ENCODE measurements around the gene AGAP2.

The AGAP2 gene

GRCh38 chr12:57743769-57744168 lies 5.2 kb upstream of the AGAP2 start:
- peaks cover 6% of the 10 kb centered on the region for H3K36me3 ChIP-seq (ENCODE audit: control insufficient read depth, insufficient read depth, low read length)
- DNase-seq (ENCODE audit: extremely low read depth, insufficient read length) = no peak
- H3K4me3 ChIP-seq (replicated peaks; ENCODE audit: low read depth, low read length) = peak overlapping the region; percentile 96; the same call in 1 of the 2 replicates
- TF ChIP-seq, protein P1, sequence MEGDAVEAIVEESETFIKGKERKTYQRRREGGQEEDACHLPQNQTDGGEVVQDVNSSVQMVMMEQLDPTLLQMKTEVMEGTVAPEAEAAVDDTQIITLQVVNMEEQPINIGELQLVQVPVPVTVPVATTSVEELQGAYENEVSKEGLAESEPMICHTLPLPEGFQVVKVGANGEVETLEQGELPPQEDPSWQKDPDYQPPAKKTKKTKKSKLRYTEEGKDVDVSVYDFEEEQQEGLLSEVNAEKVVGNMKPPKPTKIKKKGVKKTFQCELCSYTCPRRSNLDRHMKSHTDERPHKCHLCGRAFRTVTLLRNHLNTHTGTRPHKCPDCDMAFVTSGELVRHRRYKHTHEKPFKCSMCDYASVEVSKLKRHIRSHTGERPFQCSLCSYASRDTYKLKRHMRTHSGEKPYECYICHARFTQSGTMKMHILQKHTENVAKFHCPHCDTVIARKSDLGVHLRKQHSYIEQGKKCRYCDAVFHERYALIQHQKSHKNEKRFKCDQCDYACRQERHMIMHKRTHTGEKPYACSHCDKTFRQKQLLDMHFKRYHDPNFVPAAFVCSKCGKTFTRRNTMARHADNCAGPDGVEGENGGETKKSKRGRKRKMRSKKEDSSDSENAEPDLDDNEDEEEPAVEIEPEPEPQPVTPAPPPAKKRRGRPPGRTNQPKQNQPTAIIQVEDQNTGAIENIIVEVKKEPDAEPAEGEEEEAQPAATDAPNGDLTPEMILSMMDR (IDR thresholded peaks at IDR 0.05; ENCODE audit: insufficient read depth, low read length, poor library complexity, severe bottlenecking) = no peak
- no peaks in the 10 kb centered on the region for H3K27me3 ChIP-seq (replicated peaks; ENCODE audit: control insufficient read depth, insufficient read depth, low read length)

DNA sequence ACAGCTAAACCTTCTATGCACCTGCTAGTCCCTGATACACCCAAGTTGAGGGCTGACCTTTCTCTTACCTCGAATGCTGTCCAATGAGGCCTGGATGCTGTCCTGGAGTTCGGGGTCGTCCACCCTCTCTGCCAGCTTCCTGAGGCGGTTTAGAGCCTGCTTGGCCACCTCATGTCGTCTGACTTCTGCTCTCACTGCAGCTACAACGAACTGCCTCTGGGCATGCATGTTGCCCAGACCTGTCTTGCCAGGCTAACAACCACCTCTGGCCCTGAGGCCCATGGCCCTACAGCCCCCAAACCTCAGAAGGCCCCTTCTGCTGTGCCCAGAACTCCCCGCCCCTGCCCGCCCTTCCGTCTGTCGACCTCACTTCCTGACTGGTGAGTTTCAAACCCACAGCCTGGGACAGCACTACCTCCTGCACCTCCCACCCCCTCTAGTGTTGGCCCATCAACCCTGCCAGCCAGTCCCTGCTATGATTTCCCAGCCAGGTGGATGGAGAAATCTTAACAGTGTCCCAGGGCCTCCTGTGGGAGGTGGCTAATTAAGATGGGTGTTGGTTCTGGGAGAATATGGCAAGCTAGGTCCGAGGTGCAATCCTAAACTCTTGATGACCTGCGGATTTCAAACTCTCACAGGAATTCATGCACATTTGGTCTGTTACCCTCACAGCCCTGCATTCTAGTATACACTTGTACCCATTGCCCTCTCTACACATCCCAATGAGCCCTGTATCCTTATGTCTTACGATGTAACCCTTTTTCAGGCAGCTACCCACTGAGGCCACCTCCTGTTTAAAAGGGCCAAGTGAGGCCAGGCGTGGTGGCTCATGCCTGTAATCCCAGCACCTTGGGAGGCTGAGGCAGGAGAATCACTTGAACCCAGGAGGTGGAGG lies 3.5 kb upstream of the AGAP2 start:
- peak overlapping the region; percentile 65 for H3K4me3 ChIP-seq (replicated peaks; ENCODE audit: low read depth, low read length)
- peaks cover 4% of the 10 kb centered on the region for H3K36me3 ChIP-seq (ENCODE audit: control insufficient read depth, insufficient read depth, low read length)
- TF ChIP-seq, protein P1 (IDR thresholded peaks at IDR 0.05; ENCODE audit: insufficient read depth, low read length, poor library complexity, severe bottlenecking) = peak; percentile 79
- peak; percentile 72 for DNase-seq (ENCODE audit: extremely low read depth, insufficient read length)
- H3K27me3 ChIP-seq (replicated peaks; ENCODE audit: control insufficient read depth, insufficient read depth, low read length) = no peaks in the 10 kb centered on the region

DNA sequence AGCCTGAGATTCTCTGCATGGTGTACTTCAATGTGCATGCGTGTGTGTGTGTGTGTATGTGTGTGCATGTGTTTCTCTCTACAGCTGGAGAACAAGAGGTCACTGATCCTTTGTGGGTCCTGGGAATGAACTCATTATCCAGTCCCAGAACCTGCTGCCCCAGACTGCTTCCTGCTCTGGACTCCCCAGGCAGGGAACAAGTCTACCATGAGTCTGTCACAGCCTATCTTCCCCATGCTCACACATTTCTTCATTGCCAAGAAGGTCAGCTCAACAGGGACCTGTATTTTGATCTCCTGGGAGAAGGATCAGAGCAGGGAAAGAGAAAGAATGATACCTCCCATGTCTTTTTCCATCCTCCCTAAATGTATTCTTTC lies 2.9 kb upstream of the AGAP2 start:
- TF ChIP-seq, protein P1 (IDR thresholded peaks at IDR 0.05; ENCODE audit: insufficient read depth, low read length, poor library complexity, severe bottlenecking) = no peak

GRCh38 chr12:57740656-57741412 lies 2.3 kb upstream of the AGAP2 start:
- TF ChIP-seq, protein P1 (IDR thresholded peaks at IDR 0.05; ENCODE audit: insufficient read depth, low read length, poor library complexity, severe bottlenecking) = no peak
- peak; percentile 72 for DNase-seq (ENCODE audit: extremely low read depth, insufficient read length)
- H3K27me3 ChIP-seq (replicated peaks; ENCODE audit: control insufficient read depth, insufficient read depth, low read length) = no peaks in the 10 kb centered on the region
- H3K36me3 ChIP-seq (ENCODE audit: control insufficient read depth, insufficient read depth, low read length) = peaks cover 4% of the 10 kb centered on the region
- peak overlapping the region; percentile 65 for H3K4me3 ChIP-seq (replicated peaks; ENCODE audit: low read depth, low read length)

More for the DNA sequence above, 2.9 kb upstream of the AGAP2 start:
- no peaks in the 10 kb centered on the region for H3K27me3 ChIP-seq (replicated peaks; ENCODE audit: control insufficient read depth, insufficient read depth, low read length)
- DNase-seq (ENCODE audit: extremely low read depth, insufficient read length) = no peak
- H3K36me3 ChIP-seq (ENCODE audit: control insufficient read depth, insufficient read depth, low read length) = peaks cover 4% of the 10 kb centered on the region
- peak overlapping the region; percentile 65 for H3K4me3 ChIP-seq (replicated peaks; ENCODE audit: low read depth, low read length)

DNA sequence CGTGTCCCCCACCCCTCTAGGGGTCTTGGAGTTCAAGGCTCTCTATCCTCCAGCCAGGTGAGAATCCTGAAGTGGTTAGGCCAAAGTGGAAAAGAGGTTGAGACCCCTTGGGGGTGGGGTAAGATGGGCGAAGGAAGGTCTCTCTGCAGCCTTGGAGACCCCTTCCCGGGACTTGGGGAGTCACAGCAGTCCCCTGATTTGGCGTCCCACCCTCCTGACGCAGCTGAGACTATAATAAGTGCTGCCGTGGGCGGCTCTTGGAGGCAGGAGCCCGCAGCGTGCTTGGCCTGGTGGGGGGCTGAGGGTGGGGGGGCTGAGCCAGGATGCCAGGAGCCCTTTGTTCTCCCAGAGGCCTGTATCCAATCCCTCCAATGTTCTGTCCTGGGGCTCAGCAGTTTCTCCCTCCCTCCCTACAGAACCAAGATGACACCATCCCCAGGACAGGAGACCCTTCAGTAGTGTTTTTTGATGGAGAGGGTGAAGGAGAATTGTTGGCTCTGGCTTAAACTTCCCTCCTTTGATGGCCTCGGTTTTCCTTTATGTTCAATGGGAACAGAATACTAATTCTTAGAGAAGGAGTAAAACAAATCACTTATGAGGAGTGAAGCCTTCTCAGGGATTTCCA lies 1.5 kb upstream of the AGAP2 start:
- DNase-seq (ENCODE audit: extremely low read depth, insufficient read length) = no peak
- TF ChIP-seq, protein P1 (IDR thresholded peaks at IDR 0.05; ENCODE audit: insufficient read depth, low read length, poor library complexity, severe bottlenecking) = no peak
- Histone ChIP-seq H3K36me3 (ENCODE audit: control insufficient read depth, insufficient read depth, low read length) (peaks cover 4% of the 10 kb centered on the region), H3K4me3 (replicated peaks; ENCODE audit: low read depth, low read length) (no peak overlapping the region), H3K27me3 (replicated peaks; ENCODE audit: control insufficient read depth, insufficient read depth, low read length) (no peaks in the 10 kb centered on the region)

All from GM06990 (cell line).